SK-N-SH (cell line): ENCODE data around the gene PDE4D. TPM values are rescaled to one million over a fixed set of nuclear protein-coding genes. Genes with fewer than 3 reads are reported as not detected.

ENCODE experiments used
- CTCF ChIA-PET: fragments of 300-600, 350-600 bp; formaldehyde crosslinking; extraction: SDS; loops from one replicate; lab custom pipeline; 2021; lab: Yijun Ruan, JAX
- POLR2A ChIA-PET: fragments of 350-600 bp; sonication (Branson Sonifier 250); formaldehyde crosslinking; extraction: SDS; loops from one replicate; lab custom pipeline; 2020; ENCODE audit warnings: antibody characterized with exemption, inconsistent platforms; lab: Yijun Ruan, JAX
- DNase-seq: peaks from one replicate; pipeline ENCODE4 v3.0.0; 2012
- H2AFZ ChIP-seq: fragments of 200-600 bp; sonication (generic); 2 replicates; pipeline ENCODE4 v1.8.1; 2016; ENCODE audit warnings: antibody characterized with exemption, mild to moderate bottlenecking, low read depth
- H3F3A ChIP-seq: fragments of 200-600 bp; sonication (generic); replicated peaks from 2 replicates; pipeline ENCODE3; 2016; ENCODE audit warnings: antibody characterized with exemption, mild to moderate bottlenecking; ENCODE audit not compliant: insufficient read depth
- H3K27ac ChIP-seq, 2 experiments: fragments of 200-500 bp in 1 of 2; fragments of 200-600 bp in 1 of 2; sonication (Bioruptor generic) in 1 of 2; sonication (generic), shearing (Covaris generic) in 1 of 2; 2 replicates each; pipeline versions ENCODE4 v1.5.1 to v1.6.1; 2014 to 2016; ENCODE audit warnings: low read depth in 2 of 2, inconsistent platforms in 1 of 2, low read length in 1 of 2, mild to moderate bottlenecking in 1 of 2, mixed read lengths in 1 of 2
- H3K27me3 ChIP-seq: fragments of 200-600 bp; sonication (generic), shearing (Covaris generic); 2 replicates; pipeline ENCODE4 v1.6.1; 2016; ENCODE audit warnings: mixed run types; ENCODE audit not compliant: insufficient read depth
- H3K36me3 ChIP-seq, 2 experiments: fragments of 200-500 bp in 1 of 2; fragments of 200-600 bp in 1 of 2; sonication (Bioruptor generic) in 1 of 2; sonication (generic) in 1 of 2; replicated peaks in 1 of 2; 2 replicates each; pipeline versions ENCODE3 to v1.5.1; 2014 to 2016; ENCODE audit warnings: low read length in 1 of 2, mild to moderate bottlenecking in 1 of 2; ENCODE audit not compliant: insufficient read depth in 2 of 2, control insufficient read depth in 1 of 2
- H3K4me1 ChIP-seq, 2 experiments: fragments of 200-500 bp in 1 of 2; fragments of 200-600 bp in 1 of 2; sonication (Bioruptor generic) in 1 of 2; sonication (generic), shearing (Covaris generic) in 1 of 2; 2 replicates each; pipeline versions ENCODE4 v1.5.1 to v1.6.1; 2014 to 2016; ENCODE audit warnings: low read depth in 1 of 2, low read length in 1 of 2, mixed run types in 1 of 2; ENCODE audit not compliant: insufficient read depth in 2 of 2, control insufficient read depth in 1 of 2
- H3K4me2 ChIP-seq: fragments of 200-600 bp; sonication (generic), shearing (Covaris generic); 2 replicates; pipeline ENCODE4 v1.6.1; 2017; ENCODE audit warnings: mixed run types
- H3K4me3 ChIP-seq, 2 experiments: fragments of 200-500 bp in 1 of 2; fragments of 200-600 bp in 1 of 2; sonication (Bioruptor generic) in 1 of 2; sonication (generic), shearing (Covaris generic) in 1 of 2; 2 replicates each; pipeline versions ENCODE4 v1.5.1 to v1.8.1; 2014 to 2016; ENCODE audit warnings: low read depth in 2 of 2, inconsistent platforms in 1 of 2, low read length in 1 of 2, mild to moderate bottlenecking in 1 of 2, mixed read lengths in 1 of 2, moderate library complexity in 1 of 2
- H3K79me2 ChIP-seq: fragments of 200-600 bp; sonication (generic); 2 replicates; pipeline ENCODE4 v1.8.1; 2017; ENCODE audit warnings: mild to moderate bottlenecking; ENCODE audit not compliant: insufficient read depth
- H3K9ac ChIP-seq: fragments of 200-600 bp; sonication (generic); 2 replicates; pipeline ENCODE4 v1.6.1; 2017; ENCODE audit warnings: mixed run types
- H3K9me2 ChIP-seq: fragments of 200-600 bp; sonication (generic); 2 replicates; pipeline ENCODE4 v1.6.1; 2017; ENCODE audit warnings: mixed run types
- H3K9me3 ChIP-seq: fragments of 200-600 bp; sonication (generic); 2 replicates; pipeline ENCODE4 v1.6.1; 2017; ENCODE audit warnings: mixed run types, mild to moderate bottlenecking, moderate library complexity
- H4K20me1 ChIP-seq: fragments of 200-600 bp; sonication (generic); 2 replicates; pipeline ENCODE4 v1.6.1; 2017; ENCODE audit warnings: mild to moderate bottlenecking, mixed run types; ENCODE audit not compliant: insufficient read depth
- CHD2 ChIP-seq: fragments of 150-350 bp; IDR thresholded peaks from 2 replicates; pipeline ENCODE4 v1.6.1; 2018; ENCODE audit warnings: low read length; ENCODE audit not compliant: partially characterized antibody
- ELF1 ChIP-seq: IDR thresholded peaks from 2 replicates; pipeline ENCODE4 v1.4.0; 2012
- EZH2phosphoT487 ChIP-seq: fragments of 200-600 bp; sonication (generic); IDR thresholded peaks from 2 replicates; pipeline ENCODE4 v1.6.1; 2017; ENCODE audit warnings: low read depth, mixed run types, mild to moderate bottlenecking, antibody characterized with exemption, moderate library complexity, borderline replicate concordance
- FOSL2 ChIP-seq: IDR thresholded peaks from 2 replicates; pipeline ENCODE4 v1.4.0; 2012; ENCODE audit warnings: low read depth, mild to moderate bottlenecking, moderate library complexity, borderline replicate concordance
- FOXM1 ChIP-seq: IDR thresholded peaks from 2 replicates; pipeline ENCODE4 v1.4.0; 2012; ENCODE audit warnings: low read depth, mild to moderate bottlenecking
- GABPA ChIP-seq: IDR thresholded peaks from 2 replicates; pipeline ENCODE4 v1.4.0; 2012; ENCODE audit warnings: low read depth, mild to moderate bottlenecking
- IRF3 ChIP-seq: fragments of 150-350 bp; IDR thresholded peaks from 2 replicates; pipeline ENCODE4 v1.6.1; 2016; ENCODE audit warnings: mild to moderate bottlenecking, low read depth, low read length
- JUND ChIP-seq: IDR thresholded peaks from 2 replicates; pipeline ENCODE4 v1.4.0; 2012
- MAX ChIP-seq: IDR thresholded peaks from 2 replicates; pipeline ENCODE4 v1.4.0; 2012; ENCODE audit warnings: low read depth
- NFIC ChIP-seq: IDR thresholded peaks from 2 replicates; pipeline ENCODE4 v1.4.0; 2012; ENCODE audit warnings: borderline replicate concordance
- POLR2AphosphoS5 ChIP-seq: IDR thresholded peaks from 2 replicates; pipeline ENCODE4 v1.6.1; 2012; ENCODE audit warnings: low read depth, low read length
- RAD21 ChIP-seq: IDR thresholded peaks from 2 replicates; pipeline ENCODE4 v1.6.1; 2012; ENCODE audit warnings: mild to moderate bottlenecking, low read length
- RCOR1 ChIP-seq: fragments of 150-350 bp; IDR thresholded peaks from 2 replicates; pipeline ENCODE4 v1.6.1; 2017; ENCODE audit warnings: antibody characterized with exemption, low read length
- RXRA ChIP-seq: IDR thresholded peaks from 2 replicates; pipeline ENCODE4 v1.4.0; 2012; ENCODE audit warnings: low read depth, mild to moderate bottlenecking, borderline replicate concordance
- SMC3 ChIP-seq: IDR thresholded peaks from 2 replicates; pipeline ENCODE4 v1.6.1; 2012; ENCODE audit warnings: low read depth, low read length, improper control_type of control experiment
- TAF1 ChIP-seq: IDR thresholded peaks from 2 replicates; pipeline ENCODE4 v1.6.1; 2012; ENCODE audit warnings: low read depth, mild to moderate bottlenecking, low read length, moderate library complexity, borderline replicate concordance
- TEAD4 ChIP-seq: IDR thresholded peaks from 2 replicates; pipeline ENCODE4 v1.4.0; 2012; ENCODE audit warnings: mild to moderate bottlenecking, borderline replicate concordance; ENCODE audit not compliant: insufficient read depth
- USF1 ChIP-seq: IDR thresholded peaks from 2 replicates; pipeline ENCODE4 v1.4.0; 2012; ENCODE audit warnings: low read depth, borderline replicate concordance
- YY1 ChIP-seq: IDR thresholded peaks from 2 replicates; pipeline ENCODE4 v1.4.0; 2012; ENCODE audit warnings: low read depth, mild to moderate bottlenecking
- ZBTB33 ChIP-seq: IDR thresholded peaks from 2 replicates; pipeline ENCODE4 v1.4.0; 2012; ENCODE audit warnings: low read depth, borderline replicate concordance
- WGBS: methylation state at CpG from one replicate; pipeline ENCODE4 v1.1.6; 2017; ENCODE audit warnings: low lambda C conversion rate; 5-methylcytosine and 5-hydroxymethylcytosine counted together
- polyA plus RNA-seq, 3 experiments: library from polyadenylated mRNA; depleted of rRNA; stranded (reverse); fragments of >200 nt; gene quantifications; 2 replicates each; pipeline ENCODE4 v1.2.3, GENCODE V29; 2012

Gene PDE4D
- polyA plus RNA-seq, 1 of the 3 experiments (the other 2 are of a cell fraction) = 2.4 TPM

- WGBS = 86% methylated on average over 2 of the region's 2 CpGs
- no peak overlapping the region for H3K4me2 ChIP-seq
- no peak for TF ChIP-seq GABPA
- no peak for TF ChIP-seq SMC3
- TF ChIP-seq FOSL2 = no peak
- TF ChIP-seq YY1 = no peak
- TF ChIP-seq USF1 = no peak
- no peak for TF ChIP-seq RAD21
- TF ChIP-seq RXRA = no peak
- TF ChIP-seq MAX = no peak
- TF ChIP-seq NFIC = no peak
- TF ChIP-seq FOXM1 = no peak
- TF ChIP-seq POLR2AphosphoS5 = no peak
- TF ChIP-seq EZH2phosphoT487 = no peak
- TF ChIP-seq ZBTB33 = no peak
- TF ChIP-seq ELF1 = no peak
- no peak for DNase-seq
- no peak overlapping the region for H3K27ac ChIP-seq
- H3K4me1 ChIP-seq = peaks cover 0 to 11% of the 10 kb centered on the region in 2 experiments; a peak in 2 of 4 replicates
- H3K27me3 ChIP-seq = no peaks in the 10 kb centered on the region
- H3F3A ChIP-seq = no peaks in the 10 kb centered on the region
- H3K9me3 ChIP-seq = no peaks in the 10 kb centered on the region
- H4K20me1 ChIP-seq = no peaks in the 10 kb centered on the region
- H3K36me3 ChIP-seq = no peaks in the 10 kb centered on the region
- H3K79me2 ChIP-seq = no peaks in the 10 kb centered on the region
- POLR2A ChIA-PET = no interaction called here
- no peak overlapping the region for H3K4me3 ChIP-seq
- no peaks in the 10 kb centered on the region for H3K9me2 ChIP-seq
- CTCF ChIA-PET = interaction anchor here (0.8 to 1.2 kb wide), 3 partner anchors 10 to 174 kb away, joined by 3 to 4 read pairs (median 3); no protein-coding TSS in a partner anchor
- no peak overlapping the region for H2AFZ ChIP-seq
- H3K9ac ChIP-seq = no peak overlapping the region
Observed at GRCh38 chr5:59362438-59362837, 531.1 kb downstream of the PDE4D start.

- WGBS = 89% methylated on average over 1 of the region's 1 CpG
- Histone ChIP-seq H3K4me2 (no peak overlapping the region), H2AFZ (no peak overlapping the region)
- TF ChIP-seq USF1 (no peak), CHD2 (no peak), RCOR1 (no peak), MAX (no peak), ZBTB33 (no peak), JUND (no peak), FOXM1 (no peak), TAF1 (no peak), TEAD4 (no peak), GABPA (no peak), IRF3 (no peak)
Observed at GRCh38 chr5:59361454-59361853, 532.1 kb downstream of the PDE4D start.

More at GRCh38 chr5:59361454-59361853, 532.1 kb downstream of the PDE4D start:
- Histone ChIP-seq H3K79me2 (no peaks in the 10 kb centered on the region), H3K9ac (no peak overlapping the region), H3K4me3 (no peak overlapping the region), H3K9me2 (no peaks in the 10 kb centered on the region), H3K27me3 (no peaks in the 10 kb centered on the region), H3K9me3 (no peaks in the 10 kb centered on the region), H3K36me3 (no peaks in the 10 kb centered on the region), H4K20me1 (no peaks in the 10 kb centered on the region), H3K4me1 (peaks cover 0 to 11% of the 10 kb centered on the region in 2 experiments; a peak in 2 of 4 replicates), H3F3A (no peaks in the 10 kb centered on the region), H3K27ac (no peak overlapping the region)
- POLR2A ChIA-PET = no interaction called here
- CTCF ChIA-PET = interaction anchor here (1.7 to 1.9 kb wide), 2 partner anchors 19 to 438 kb away, joined by 4 to 5 read pairs; no protein-coding TSS in a partner anchor
- no peak for DNase-seq
